DMS53 treated with DMSO at 0.1 percent for 48 hours (cell line): ENCODE measurements around the gene EXT2.

Experiments
- DNase-seq: peaks from one replicate; lab custom pipeline; 2025; ENCODE audit not compliant: unreplicated experiment; lab: John Stamatoyannopoulos, UW

The EXT2 gene

DNA sequence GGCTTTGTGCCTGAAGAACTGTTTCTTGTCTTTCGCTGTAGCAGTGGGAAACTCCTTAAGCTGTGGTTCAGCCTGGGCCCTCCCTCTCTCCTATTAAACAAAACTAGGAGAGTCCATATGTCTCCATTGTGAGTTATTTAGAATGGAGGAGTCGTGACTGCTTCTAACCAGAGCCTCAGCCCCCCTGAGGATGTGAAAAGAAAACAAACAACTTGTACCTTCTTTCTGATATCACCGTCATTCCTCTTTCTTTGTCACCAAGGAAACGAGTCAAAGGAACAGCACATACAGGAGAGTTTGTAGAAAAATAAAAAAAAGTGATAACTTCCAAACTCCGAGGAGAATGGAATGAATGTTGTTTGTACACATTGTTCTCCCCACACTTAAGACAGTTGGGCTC lies 11.6 kb upstream of the EXT2 start:
- DNase-seq = no peak

DNA sequence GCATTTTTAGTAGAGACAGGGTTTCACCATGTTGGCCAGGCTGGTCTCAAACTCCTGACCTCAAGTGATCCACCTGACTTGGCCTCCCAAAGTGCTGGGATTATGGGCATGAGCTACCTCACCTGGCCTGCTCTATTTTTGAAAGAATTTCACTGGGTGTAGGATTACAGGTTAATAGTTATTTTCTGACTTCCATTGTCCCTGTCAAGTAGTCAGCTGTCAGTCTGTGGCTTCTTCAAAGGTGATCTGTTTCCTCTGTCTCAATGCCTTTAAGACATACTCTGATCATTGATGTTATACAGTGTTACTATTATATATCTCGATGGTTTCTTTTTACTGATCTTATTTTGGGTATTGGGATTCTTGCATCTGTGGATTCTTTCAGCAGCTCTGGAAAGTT lies 10.1 kb upstream of the EXT2 start:
- no peak for DNase-seq

DNA sequence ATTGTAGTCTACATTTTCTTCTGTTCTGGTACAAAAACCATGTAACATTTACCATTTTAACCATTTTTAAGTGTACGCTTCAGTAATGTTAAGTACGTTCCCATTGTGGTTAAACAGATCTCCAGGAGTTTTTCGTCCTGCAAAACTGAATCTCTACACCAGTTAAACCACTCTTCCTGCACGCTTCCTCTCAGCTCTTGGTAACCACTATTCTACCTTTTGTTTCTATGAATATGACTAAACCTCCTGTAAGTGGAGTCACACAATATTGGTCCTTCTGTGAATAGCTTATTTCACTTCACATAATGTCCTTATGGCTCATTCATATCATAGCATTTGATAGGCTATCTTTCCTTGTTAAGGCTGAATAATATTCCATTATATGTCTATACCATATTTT lies 7.1 kb upstream of the EXT2 start:
- no peak for DNase-seq

DNA sequence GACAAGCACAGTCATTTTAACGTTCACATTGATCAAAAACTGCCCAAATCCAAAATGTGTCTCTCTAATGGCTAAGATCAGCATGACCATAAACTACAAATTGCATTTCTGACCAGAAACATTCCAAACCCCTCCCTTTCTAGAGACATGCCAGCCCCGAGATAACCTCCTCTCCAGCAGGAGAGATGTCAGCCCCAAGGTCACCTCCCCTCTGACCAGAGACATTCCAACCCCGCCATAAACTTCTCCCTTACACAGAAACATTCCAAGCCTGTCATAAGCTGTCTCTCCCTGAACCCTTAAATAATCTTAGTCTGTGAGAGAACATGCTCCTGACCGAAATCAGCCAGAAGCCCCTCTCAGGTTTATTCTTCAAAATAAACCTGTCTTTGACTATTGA lies 6.6 kb upstream of the EXT2 start:
- DNase-seq = no peak

DNA sequence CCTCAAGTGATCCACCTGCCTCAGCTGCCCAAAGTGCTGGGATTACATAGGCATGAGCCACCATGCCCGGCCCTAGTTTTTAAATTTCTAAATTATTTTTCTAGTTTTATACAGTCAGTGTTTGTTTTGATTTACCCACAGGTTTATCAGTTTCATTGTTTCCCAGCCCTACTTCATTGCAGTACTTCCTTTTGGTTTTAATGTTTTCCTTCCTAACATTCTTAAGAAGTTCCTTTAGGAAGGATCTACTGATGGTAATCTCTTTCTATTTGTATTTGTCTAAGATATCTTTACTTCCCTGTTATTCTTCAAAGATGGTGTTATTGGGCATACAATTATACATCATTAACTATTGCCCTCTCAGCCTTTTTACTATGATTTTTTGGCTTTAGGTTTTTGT lies 4.9 kb upstream of the EXT2 start:
- DNase-seq = no peak

DNA sequence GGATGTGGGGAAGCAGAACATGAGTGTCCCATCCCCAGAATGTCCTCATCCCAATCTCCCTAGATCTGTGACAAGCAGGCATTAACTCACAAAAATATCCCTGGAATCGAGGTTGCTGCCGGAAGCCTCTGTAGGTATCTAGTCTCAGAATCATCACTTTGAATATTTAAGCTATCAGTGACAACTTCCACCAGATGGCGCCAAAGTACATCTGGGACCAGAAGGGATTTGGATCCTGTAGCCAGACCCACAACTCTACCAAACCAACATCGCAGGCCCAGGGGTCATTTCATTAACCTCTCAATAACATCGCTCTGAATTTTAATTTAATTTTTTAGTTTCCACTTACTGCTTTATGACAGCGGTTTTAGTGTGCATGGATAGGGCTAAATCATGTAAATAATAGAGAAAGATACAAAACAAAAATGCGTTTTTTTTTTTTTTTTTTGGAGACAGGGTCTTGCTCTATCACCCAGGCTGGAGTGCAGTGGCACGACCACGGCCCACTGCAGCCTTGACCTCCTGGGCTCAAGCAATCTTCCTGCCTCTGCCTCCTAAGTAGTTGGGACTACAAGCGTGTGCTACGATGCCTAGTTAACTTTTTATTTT lies 1.1 kb upstream of the EXT2 start:
- DNase-seq = peak; percentile 59

DNA sequence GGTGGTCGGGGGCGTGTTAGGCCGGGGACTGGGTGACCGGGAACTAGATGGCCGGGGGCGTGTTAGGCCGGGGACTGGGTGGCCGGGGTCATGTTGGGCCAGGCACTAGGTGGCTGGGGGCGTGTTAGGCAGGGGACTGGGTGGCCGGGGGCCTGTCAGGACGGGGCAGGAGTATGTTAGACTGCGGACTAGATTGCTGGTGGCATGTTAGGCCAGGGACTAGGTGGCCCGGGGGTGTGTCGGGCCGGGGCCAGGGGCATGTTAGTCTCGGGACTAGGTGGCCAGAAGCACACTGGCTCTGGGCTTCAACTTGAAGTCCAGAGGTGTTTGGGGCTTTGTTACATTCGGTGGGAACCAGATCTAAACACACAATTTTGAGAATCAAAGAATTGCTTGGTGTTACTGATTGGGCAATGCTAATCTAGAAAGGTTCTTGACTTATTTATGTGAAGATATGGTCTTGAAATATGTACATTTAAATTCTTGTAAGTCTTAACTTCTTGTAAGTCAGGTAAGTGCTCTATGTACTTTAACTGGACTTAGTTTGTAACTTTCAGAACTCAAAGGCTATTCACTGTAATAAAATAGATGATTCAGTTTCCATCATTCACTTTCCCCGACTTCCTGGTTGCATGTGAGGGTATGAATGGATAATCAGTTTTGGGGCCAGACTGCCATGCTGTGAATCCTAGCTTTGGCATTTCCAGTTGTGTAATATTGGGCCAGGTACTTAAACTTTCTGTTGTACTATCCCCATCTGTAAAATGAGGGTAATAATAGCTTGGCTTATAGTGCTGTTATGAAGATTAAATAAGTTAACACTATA lies 1.1 kb downstream of the EXT2 start:
- no peak for DNase-seq

DNA sequence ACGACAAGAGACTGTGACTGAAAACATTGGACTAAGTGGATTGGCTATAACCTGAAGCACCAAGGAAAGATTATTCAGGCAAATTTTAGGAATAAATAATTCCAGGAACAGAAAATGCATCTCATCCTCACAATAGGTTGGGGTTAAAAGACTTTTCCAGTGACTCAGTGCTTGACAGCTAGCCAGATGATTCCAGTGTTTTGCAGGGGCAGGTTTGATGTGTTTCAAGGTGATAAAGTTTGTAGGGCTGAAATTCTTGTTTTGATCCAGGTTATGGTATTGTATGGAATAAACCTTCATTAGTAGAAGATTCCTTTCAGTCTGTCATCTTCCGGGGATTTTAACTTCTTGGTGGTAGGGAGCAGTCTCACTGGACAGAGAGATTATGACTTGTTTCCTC lies 2.3 kb downstream of the EXT2 start:
- DNase-seq = no peak

DNA sequence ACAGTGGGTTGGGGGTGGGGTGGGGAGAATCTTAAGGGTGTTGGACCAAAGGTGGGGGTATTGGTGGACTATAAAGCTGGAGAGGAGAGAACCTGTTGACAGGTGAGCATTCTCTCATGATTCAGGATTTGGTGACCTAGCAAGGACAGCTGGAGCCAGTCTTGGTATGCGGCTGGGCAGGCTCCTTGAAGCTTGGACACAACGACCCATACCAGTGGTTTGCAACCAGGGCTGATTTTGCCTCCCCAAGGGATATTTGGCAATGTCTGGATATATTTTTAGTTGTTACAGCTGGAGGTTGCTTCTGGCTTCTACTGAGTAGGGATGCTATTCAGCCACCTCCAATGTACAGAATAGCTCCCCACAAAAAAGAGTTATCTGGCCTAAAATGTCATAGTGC lies 5.6 kb downstream of the EXT2 start:
- no peak for DNase-seq

DNA sequence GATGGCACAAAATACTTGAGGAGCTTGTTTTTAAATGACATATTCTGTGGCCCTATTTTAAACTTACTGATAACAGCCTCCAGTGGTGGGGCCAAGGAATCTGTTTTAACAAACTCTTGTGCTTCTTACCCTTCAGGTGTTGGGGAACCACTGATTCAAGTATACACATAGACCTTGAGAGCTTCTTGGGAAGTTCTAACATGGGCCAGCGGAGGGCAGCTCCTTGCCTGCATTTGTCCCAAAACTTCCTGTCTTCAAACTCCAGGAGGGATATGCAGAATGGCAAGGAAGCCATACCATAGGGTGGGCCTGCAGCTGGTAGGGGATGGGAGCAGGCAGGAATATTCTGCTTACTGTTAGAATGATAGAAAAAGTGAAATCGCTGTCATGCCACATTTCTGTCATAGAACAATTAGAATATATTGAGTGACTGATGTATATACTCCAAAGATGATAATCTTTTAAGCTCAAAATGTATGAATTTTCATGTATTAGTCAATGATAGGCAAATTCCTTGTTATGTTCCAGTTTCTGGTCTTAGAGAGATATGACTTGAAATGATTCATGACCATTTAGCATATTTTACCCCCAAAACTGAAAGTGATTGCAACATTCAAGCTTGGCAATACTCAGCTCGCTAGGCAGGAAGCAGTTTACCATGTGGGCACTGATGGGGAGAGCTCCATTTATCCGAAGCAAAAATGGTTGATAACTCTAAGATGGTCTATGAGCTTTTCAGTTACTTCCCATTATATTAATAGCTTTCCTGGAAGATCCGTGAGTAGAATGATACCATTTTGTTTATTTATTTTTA lies 9.2 kb downstream of the EXT2 start:
- no peak for DNase-seq

DNA sequence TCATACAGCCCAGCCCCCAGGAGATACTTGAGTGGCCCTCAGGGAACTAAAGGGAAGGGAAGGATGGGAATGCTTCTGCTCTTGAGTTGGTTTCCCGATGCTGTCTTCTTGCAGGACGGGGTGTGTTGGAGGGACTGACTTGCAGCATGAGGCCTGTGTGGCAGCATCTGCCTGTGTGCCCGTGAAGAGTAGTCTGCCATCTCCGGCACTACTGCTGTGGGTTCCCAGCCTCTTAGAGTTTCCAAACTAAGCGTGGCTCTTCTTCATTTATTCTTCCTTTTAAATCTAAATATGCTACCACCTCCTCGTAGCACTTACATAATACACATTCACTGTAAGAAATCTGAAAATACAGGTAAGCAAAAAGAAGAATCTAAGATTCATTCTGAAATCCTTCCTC lies 12.8 kb downstream of the EXT2 start:
- no peak for DNase-seq

DNA sequence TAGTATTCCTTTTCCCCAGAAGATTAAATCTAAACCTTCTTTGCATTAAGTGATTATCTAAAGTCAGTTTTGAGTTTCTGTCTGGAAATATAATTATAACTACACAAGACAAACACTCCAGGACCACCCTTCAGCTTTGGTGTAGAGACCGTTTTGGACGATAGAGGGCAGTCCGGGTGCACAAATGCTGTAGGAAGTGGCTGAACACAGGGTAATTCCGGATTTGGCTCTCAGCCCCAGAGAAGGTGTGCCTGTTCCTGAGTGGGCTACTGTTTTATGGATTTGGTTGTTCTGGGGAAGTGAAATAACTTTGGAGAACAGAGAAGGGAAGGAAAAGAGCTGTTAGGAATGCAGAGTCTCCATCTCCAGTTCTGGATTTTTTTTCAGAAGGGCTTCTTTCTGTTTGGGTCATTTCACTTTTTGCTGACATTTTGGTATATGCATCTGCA lies 14.8 kb downstream of the EXT2 start:
- peak; percentile 8 for DNase-seq

DNA sequence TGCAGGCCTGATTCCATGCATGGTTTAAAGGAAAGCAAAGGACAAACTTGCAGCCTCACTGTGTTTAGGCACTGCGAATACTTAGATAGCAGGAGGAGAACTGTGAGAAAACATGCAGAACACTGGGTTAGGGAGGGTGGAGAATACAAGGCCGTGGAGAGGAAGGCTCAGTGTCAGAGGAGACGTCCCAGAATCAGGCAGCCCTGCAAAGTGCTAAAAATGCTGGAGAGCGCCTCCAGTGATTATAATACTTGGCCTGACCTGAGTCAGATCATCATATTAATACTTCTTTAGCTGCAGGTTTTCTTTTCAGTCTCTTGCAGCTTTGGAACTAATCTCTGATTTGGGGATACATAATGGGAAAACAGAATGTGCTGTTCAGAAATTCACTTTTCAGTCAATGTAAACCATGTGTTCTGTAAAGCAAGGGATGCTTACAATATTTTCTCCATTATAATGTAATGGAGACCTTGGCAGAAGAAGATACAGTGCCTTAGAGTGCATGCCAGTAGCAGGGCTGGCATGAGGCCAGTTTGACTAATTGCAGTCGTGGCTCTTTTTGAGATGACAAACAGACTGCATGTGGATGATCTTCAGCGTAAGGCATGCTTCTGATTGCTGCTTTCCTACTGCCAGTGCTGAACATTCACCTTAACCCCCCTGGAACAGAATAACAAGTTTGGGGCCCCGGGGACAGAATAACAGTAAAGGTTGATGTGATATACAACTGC lies 16.8 kb downstream of the EXT2 start:
- DNase-seq = no peak

DNA sequence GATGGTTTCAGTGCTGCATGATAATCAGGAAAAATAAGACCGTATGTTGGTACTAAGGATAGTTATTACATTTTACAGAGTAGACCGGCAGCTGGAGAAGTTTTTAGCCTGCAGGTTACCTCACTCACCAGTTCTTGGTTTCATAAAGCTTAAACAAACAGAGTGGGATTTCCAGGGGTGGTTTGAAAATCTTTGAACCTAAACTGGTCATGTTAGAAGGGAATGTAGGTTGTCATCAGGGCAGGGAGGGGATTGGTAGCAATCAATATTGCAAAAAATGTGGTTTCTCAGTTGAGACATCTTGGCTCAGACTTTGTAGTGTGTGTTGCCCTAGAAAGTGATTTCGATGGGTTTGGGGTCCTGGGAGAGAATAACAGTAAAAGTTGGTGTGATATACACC lies 17.5 kb downstream of the EXT2 start:
- no peak for DNase-seq

DNA sequence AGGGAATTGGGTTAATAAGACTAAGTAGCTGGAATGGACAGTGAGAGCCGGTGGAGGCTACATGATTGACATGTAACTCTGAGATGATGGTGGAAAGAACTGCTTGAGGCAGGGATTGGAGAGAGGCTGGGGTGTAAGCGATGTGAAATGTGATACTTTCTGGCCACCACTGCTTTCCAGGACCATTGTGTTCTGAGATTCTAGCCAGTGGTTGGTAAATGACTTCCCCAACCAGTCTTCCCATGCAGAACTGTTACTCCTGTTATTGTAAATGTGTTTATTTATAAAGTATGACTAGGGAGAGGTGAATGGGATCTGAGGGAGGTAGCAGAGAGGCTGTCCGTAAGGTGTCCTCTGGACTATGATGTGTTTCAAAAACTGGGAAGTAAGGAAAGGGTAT lies 18.1 kb downstream of the EXT2 start:
- no peak for DNase-seq

DNA sequence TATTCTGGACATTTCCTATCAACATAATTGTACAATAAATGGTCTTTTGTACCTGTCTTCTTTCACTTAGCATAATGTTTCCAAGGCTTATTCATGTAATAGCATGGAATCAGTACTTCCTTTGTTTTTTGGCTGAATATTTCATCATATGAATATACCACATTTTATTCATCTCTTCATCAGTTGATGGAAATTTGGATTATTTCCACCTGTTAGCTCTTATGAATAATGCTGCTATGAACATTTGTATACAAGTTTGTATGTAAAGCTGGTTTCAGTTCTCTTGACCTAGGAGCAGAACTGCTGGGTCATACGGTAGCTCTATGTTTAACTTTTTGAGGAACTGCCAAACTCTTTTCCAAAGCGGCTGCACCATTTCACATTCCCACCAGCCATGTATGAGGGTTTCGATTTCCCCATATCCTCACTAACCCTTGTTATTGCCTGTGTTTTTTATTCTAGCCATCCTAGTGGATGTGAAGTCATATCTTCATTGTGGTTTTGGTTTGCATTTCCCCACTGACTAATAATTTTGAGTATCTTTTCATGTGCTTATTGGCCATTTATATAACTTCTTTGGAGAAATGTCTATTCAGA lies 20.9 kb downstream of the EXT2 start:
- DNase-seq = no peak

DNA sequence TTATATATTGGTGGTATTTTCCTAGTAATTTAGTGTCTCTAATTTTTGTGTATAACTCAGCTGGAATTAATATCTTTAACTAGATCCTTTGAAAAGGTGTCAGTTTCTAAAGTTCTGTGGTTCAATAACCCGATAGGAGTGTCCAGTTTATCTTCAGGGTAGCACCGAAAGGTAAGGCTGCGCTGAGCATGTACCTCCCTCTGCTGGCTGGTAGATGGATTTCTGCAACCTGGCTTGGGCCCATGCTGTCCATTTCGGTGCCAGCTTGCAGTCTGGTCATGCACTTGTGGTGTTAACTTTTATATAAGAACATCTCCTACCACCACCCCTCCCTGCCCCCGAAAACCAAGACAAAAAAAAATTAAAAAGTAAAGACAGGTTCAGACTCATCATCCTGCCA lies 24.7 kb downstream of the EXT2 start:
- DNase-seq = no peak

DNA sequence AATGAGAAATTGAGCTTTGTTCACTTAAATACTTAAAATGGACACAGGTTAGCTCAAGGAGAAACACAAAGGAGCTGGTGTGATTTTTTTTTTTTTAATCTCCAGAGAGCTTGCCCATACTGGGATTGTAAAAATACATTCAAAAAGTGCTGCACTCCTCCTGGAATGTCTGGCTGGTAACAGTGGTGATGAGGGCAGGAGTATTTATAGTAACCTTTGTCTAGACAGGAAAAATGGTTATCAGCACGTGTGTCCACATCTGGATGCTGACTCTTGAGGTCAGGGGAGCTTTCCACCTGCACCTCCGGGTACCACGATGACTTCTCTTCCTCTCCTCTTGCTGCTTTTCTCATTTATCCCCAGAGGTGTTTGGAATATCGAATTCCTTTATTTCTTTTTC lies 30.1 kb downstream of the EXT2 start:
- DNase-seq = no peak

DNA sequence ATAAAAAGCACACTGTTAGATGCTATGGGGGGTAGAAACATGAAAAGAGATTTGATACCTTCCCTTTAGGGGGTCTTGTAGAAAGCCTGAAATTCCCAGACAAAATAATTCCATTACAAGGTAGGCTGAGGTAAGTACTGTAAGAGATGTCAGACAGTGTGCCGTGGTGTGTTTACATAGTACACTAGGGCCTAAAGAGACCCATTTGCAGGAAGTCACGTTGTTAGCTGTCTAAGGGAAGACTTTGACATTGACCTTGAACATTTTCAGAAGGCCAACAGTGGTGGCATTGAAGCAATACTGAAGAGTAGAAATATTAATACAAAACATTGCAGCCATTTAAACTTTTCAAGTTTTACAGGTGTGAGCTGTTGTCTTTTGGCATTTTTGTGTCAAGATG lies 30.8 kb downstream of the EXT2 start:
- DNase-seq = no peak

DNA sequence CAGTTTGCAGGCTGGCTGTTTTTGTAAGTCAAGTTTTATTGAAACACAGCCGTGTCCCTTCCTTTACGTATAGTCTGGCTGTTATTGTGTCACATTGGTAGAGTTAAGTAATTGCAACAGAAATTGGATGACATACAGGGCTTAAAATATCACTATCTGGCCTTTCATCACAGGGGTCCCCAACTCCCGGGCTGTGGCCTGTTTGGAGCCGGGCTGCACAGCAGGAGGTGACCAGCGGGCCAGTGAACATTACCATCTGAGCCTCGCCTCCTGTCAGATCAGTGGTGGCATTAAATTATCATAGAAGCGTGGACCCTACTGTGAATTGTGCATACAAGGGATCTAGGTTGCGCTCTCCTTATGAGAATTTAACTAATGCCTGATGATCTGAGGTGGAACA lies 31.7 kb downstream of the EXT2 start:
- DNase-seq = no peak

DNA sequence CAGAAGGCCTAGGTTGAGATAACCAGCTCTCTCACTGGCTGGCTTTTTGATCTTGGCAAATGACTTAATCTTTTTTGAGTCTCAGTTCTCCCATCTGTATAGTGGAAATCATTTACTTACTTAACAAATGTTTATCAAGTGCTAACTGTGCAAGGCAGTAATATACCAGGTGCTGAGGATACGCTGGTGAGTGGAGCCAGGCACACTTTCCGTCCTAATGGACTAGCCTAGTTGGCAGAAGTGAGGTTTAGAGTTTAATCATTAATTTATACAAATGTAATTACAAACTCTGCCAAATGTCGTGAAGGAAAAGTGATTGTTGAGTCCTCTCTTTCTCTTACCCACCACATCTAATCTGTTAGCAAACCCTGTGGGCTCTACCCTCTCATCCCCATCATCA lies 33.3 kb downstream of the EXT2 start:
- no peak for DNase-seq
